Measurements from ENCODE around the gene NLRP1. TPM values are rescaled to one million over a fixed set of nuclear protein-coding genes. Genes with fewer than 3 reads are reported as not detected.

NLRP1 gene
- total RNA-seq, 3 donors from 2014 or later, result 13.0 to 14.9 (median 14.7) TPM

DNA sequence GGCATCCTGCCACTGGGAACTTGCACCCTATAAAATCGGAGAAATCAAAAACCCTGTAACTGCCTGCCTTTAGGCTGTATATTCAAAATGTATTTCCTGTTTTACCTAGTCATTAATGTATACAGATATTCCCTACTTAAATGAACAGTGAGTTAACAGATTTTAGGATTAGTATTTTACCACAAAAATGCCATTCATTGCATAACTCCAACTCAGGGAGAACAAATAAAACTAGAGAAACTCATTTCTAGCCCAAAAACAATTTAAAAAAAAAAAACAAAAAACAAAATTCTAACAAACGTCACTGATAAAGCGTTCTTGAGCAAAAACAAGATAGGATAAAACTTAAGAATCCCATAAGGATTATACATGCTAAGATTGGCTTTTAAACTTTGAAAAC is 111.8 kb downstream of the NLRP1 start:
- H3K27me3 Mint-ChIP-seq (ENCODE audit: low read depth), result no peaks in the 10 kb centered on the region
- peaks cover 31% of the 10 kb centered on the region for H3K36me3 Mint-ChIP-seq (ENCODE audit: insufficient read depth)
- no peaks in the 10 kb centered on the region for H3K9me3 Mint-ChIP-seq
- H3K4me3 Mint-ChIP-seq, result no peak overlapping the region
- DNase-seq, result no peak
- peaks cover 17% of the 10 kb centered on the region for H3K4me1 Mint-ChIP-seq (ENCODE audit: low read depth)
- no peak for ATAC-seq

DNA sequence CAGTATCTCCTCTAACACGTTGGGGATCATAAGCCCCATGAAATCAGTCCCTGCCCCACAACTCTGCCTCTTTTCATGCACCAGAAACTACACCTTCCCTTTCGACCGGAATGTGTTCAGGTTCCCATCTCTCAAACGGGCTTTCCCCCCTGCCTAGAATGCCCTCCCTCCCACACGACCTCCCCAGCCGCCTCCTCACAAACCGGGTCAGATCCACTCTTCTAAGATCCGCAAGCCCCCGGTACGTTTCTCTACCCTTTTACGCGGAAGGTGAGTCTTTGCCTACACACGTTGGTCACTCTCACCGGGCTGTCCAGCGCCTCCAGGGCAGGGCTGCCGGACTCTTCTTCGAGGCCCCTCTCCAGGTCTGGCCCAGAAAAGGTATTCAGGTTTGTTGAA is 116.2 kb downstream of the NLRP1 start:
- no peaks in the 10 kb centered on the region for H3K9me3 Mint-ChIP-seq
- peaks cover 40% of the 10 kb centered on the region for H3K4me1 Mint-ChIP-seq (ENCODE audit: low read depth)
- peak; percentile 34 for DNase-seq
- peaks cover 19% of the 10 kb centered on the region for H3K36me3 Mint-ChIP-seq (ENCODE audit: insufficient read depth)
- ATAC-seq, result peak; percentile 28 to 39
- no peaks in the 10 kb centered on the region for H3K27me3 Mint-ChIP-seq (ENCODE audit: low read depth)
- H3K4me3 Mint-ChIP-seq, result peak overlapping the region; percentile 92

- H3K4me1 Mint-ChIP-seq (ENCODE audit: low read depth), result peaks cover 40% of the 10 kb centered on the region
- peaks cover 18% of the 10 kb centered on the region for H3K36me3 Mint-ChIP-seq (ENCODE audit: insufficient read depth)
- no peaks in the 10 kb centered on the region for H3K9me3 Mint-ChIP-seq
- H3K27me3 Mint-ChIP-seq (ENCODE audit: low read depth), result no peaks in the 10 kb centered on the region
- peak overlapping the region; percentile 92 for H3K4me3 Mint-ChIP-seq
- no peak for DNase-seq
- no peak for ATAC-seq
Measured at GRCh38 chr17:5467416-5467815, 116.9 kb downstream of the NLRP1 start.

DNA sequence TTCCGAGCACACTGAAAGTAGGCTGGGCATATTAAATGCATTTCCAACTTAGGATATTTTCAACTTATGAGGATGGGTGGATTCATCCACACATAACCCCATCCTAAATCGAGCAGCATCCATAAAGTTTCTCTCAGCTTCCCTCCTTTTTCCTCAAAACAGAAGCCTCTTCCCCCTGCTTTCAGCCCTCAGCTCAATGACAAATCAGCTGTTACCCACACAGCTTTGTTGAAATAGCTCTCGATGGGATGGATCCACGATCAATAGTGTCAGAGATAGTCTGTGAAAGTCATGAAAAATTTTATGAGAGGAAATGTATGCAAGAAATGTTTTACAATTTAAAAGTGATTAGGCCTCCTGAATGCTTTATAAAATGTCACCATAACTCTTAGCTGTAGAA is 118.0 kb downstream of the NLRP1 start:
- no peak for ATAC-seq
- H3K27me3 Mint-ChIP-seq (ENCODE audit: low read depth), result no peaks in the 10 kb centered on the region
- H3K4me1 Mint-ChIP-seq (ENCODE audit: low read depth), result peaks cover 40% of the 10 kb centered on the region
- peaks cover 13% of the 10 kb centered on the region for H3K36me3 Mint-ChIP-seq (ENCODE audit: insufficient read depth)
- peak overlapping the region; percentile 92 for H3K4me3 Mint-ChIP-seq
- no peaks in the 10 kb centered on the region for H3K9me3 Mint-ChIP-seq
- no peak for DNase-seq

DNA sequence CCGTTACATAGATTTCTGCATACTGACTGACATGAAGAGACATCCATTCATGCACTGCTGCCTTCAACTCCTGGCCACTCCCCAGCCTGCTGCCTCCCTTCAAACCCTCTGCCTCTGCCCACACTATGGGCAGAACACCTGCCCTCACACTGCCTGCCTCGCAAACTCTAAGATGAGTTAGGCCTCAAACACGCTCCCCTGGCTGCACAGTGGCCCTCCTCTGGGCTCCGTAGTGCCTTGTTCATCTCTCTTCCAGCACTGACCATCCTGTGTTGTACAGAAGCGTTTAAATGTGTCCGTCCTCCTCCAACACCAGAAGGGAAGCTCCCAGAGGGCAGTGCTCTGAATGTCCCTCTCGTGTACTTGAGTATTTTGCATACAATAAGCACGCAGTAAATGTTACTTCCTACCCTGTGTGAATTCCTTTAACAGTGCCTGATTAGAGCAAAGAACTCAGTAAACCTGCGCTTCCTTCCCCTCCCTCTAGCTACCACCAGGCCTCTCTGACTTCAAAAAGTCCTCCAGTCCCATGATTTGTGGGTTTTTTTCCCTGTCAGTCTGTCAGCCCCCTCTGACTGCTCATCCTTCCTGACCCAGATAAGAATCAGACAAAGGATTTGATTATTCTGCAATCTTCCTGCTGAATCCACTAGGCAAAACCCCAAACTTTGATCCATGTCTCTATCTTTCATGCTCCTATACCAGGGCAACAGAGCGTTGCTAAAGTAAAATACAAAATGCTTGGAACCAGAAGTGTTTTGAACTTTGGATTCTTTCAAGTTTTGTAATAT is 119.4 kb downstream of the NLRP1 start:
- no peaks in the 10 kb centered on the region for H3K9me3 Mint-ChIP-seq
- no peak for ATAC-seq
- no peaks in the 10 kb centered on the region for H3K27me3 Mint-ChIP-seq (ENCODE audit: low read depth)
- H3K4me1 Mint-ChIP-seq (ENCODE audit: low read depth), result peaks cover 38% of the 10 kb centered on the region
- DNase-seq, result no peak
- H3K4me3 Mint-ChIP-seq, result no peak overlapping the region
- H3K36me3 Mint-ChIP-seq (ENCODE audit: insufficient read depth), result peaks cover 16% of the 10 kb centered on the region

Other genes starting within 250 kb of the NLRP1 start
- 100 to 1,000 TPM; 171 to 184 (median 180) TPM for gene NUP88, start 164.8 kb downstream of the NLRP1 start, total RNA-seq
- gene RPAIN, start 164.3 kb downstream of the NLRP1 start, total RNA-seq, result 10 to 100 TPM; 68.5 to 81.5 (median 76.2) TPM
- gene C1QBP, start 145.4 kb downstream of the NLRP1 start, total RNA-seq, result 100 to 1,000 TPM; 663 to 755 (median 712) TPM
- 10 to 100 TPM; 54.1 to 59.9 (median 58.0) TPM for gene DHX33, start 115.5 kb downstream of the NLRP1 start, total RNA-seq
- 10 to 100 TPM; 77.3 to 90.3 (median 82.1) TPM for gene DERL2, start 98.3 kb downstream of the NLRP1 start, total RNA-seq
- gene MIS12, start 97.9 kb downstream of the NLRP1 start, total RNA-seq, result 10 to 100 TPM; 35.9 to 38.1 (median 37.2) TPM